GM21515 (cell line): ENCODE results near the gene AP1M2.
A peak's percentile ranks its signal among the peaks of the same experiment; 100 is the strongest.
"Not testable (repeated sequence)": the region's sequence is repeated elsewhere in the genome, so short reads cannot be mapped to it uniquely, and the experiment has no call there.

ENCODE experiments used
- ATAC-seq: cut with Tn5 transposase; IDR thresholded peaks from one replicate; pipeline ENCODE4 v1.9.1; 2021; ENCODE audit not compliant: unreplicated experiment

Gene AP1M2

DNA sequence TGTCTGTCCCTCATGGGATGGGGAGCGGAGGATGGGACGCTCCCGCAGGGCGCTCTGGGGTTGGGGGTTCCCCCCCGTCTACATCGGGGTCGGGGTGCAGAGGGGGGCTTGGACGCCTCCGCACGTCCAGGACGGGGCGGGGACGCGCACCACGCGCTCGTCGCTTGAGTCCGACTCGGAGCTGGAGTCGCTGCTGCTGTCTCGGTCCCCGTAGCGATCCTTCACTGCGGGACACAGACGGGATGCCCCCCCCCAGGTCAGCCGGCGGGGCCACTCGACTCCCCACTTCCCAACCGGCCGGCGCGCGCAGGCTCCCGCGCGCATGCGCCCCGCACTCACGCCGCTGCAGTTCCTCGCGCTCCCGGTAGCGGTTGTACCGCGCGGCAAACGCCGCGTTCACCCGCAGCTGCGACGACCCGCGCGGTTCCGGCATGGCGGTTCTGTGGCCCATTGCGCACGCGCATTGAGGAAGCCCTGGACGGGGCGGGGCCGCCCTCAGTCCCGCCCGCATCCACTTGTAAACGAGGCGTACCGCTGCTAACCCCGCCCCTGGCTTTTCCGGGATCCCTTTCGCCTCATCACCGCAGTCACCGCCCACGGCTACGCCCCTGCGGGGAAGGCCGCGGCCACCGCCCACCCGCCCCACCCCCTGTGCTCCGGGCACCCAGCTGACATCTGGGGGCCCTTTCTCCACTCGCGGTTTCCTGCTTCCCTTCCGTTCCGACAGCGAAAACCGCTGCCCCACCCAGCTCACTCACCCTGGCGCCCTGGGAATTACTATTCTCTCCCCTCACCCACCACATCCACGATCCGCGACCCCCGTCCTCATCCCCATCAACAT, 21.3 kb downstream of the AP1M2 start, which contains the start of gene KRI1:
TSS of gene KRI1 (minus strand) at position 444 of the 841 bp plus-strand sequence. CDS start at position 433, 11 bp downstream.
- peak; percentile 38 for ATAC-seq

GRCh38 chr19:10565028-10565566, 22.0 kb downstream of the AP1M2 start:
- no peak for ATAC-seq

DNA sequence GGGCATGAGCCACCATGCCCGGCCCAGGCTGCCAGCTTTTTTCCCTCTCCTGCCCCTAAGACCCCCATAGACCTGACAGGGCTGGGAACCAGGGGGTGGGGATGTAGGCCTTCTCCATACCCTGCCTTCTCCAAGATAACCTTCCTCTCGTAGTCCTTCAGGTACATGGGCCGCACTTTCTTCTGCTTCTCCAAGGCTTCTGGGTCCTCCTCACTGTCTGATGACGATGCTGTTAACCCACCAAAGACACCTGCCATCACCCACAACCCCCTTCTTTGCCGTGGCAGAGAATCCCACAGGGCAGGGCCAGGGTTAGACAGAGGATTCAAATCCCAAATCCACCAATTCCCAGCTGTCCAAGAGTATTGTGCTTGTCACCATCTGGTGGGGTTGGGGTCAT, 24.5 kb downstream of the AP1M2 start:
- ATAC-seq, result no peak

GRCh38 chr19:10560154-10560553, 27.0 kb downstream of the AP1M2 start:
- ATAC-seq, result no peak

GRCh38 chr19:10557603-10558197, 29.4 kb downstream of the AP1M2 start:
- ATAC-seq, result no peak

DNA sequence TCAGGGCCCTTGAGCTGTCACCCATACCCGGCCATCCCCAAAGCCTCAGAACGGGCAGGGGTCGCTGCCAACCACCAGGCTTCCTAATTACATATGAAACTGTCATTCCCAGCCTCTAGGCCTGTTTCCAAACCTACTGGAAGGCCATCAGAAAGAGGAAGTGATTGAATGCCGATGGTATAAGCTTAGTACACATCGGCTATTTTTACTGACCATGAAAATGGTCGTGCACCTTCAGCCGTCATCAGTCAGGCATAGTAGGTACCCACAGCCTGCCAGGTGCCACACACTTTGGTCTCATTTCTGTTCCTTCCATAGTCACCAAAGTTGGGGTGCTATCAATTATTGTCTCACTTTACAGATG, 31.5 kb downstream of the AP1M2 start:
- no peak for ATAC-seq

GRCh38 chr19:10554760-10555609, 32.1 kb downstream of the AP1M2 start:
- no peak for ATAC-seq

DNA sequence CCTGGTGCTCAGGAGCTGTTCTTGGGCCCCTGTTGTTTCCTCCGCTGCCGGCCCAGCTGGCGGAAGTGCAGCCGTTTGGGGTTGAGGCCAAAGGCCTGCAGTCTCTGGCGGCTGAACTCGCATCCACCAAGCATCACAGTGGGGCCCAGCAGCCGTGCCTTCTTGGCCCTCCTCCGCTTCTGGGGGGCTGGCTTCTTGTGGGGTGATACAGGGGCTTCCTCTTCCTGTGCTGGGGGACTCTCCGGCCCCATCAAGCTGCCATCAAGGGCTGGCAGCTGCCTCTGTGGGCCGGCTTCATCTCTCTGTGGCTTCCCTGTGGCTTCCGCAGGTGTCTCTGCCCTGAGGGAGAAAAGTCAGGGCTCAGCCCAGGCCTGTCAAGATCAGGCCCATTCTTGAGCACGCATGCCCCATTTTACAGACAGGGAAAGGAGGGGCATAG, 33.1 kb downstream of the AP1M2 start:
- ATAC-seq, result peak; percentile 47

- ATAC-seq, result no peak
Measured at GRCh38 chr19:10553087-10553667, 33.9 kb downstream of the AP1M2 start.

GRCh38 chr19:10552510-10553053, 34.5 kb downstream of the AP1M2 start:
- ATAC-seq, result no peak

GRCh38 chr19:10551698-10552301, 35.3 kb downstream of the AP1M2 start:
- no peak for ATAC-seq

- ATAC-seq, result not testable (repeated sequence)
Measured at GRCh38 chr19:10551006-10551405, 36.1 kb downstream of the AP1M2 start.

DNA sequence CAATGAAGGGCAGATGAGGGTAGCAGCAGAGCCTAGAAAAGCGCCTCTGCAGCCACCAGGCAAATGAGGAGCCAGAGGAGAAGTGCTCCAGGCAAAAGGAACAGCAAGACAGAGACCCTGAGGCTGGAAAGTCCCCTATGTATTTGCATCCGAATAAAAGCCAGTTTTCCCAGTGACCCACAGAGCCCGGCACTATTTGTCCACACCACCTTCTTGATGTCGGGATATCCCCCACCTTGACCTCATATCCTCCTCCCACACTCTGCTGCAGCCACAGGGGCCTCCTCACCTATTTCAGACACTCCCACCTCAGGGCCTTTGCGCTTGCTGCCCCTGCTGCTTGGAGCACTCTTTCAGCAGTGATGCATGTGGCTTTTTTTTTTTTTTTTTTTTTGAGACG, 36.8 kb downstream of the AP1M2 start:
- ATAC-seq, result no peak

DNA sequence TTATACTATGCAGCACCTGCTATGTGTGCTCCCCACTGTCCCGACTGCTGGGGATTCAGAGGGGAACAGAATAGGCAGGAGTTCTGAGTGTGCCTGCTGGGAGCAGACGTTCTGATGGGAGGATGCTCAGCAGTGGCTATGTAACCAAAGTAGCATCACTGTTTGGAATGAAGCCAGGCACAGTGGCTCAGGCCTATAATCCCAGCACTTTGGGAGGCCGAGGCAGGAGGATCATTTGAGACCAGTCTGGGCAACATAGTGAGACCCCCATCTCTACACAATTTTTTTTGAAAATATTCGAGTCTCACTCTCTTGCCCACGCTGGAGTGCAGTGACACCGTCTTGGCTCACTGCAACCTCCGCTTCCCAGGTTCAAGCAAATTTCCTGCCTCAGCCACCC, 37.4 kb downstream of the AP1M2 start:
- no peak for ATAC-seq

GRCh38 chr19:10548746-10549276, 38.3 kb downstream of the AP1M2 start:
- no peak for ATAC-seq

DNA sequence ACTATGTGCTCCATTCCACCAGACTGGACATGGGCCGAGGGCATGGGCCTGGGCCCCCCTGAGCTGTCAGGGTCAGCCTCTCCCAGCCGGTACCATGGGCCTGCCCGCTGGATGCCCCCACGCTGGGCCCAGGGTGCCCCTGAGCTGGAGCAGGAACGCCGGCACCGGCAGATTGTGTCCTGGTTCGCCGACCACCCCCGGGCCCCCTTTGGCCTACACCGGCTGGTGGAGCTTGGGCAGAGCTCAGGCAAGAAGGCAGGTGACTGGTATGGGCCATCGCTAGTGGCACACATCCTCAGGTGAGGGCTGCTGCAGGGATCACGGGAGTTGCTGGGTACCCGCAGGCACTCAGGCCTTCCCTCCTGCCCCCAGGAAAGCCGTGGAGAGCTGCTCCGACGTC, 40.3 kb downstream of the AP1M2 start:
- no peak for ATAC-seq

GRCh38 chr19:10544753-10545251, 42.3 kb downstream of the AP1M2 start:
- ATAC-seq, result no peak

DNA sequence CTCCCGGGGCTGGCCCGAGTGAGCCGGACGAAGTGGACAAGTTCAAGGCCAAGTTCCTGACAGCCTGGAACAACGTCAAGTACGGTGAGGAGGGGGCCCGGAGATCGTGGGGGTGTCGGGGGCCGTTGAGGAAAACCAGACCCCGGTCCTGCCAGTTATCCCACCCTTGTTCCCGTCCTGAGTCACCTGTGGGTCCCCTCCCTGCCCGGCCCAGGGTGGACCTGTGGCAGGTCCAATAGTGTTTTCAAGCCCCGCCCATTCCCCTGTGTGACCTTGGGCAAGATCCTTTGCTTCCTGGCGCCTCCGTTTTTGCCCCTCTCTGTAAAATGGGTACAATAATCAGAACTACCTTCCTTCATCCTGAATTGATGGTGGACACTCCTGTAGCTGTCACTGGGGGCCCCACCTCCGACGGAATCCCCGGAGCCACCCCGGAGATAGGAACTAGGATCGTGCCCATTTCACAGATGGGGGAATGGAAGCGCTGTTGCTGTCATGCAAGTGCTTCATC, 42.8 kb downstream of the AP1M2 start:
- no peak for ATAC-seq

- peak; percentile 70 for ATAC-seq
Measured at GRCh38 chr19:10543420-10544241, 43.5 kb downstream of the AP1M2 start, which contains the start of gene ATG4D. ATG4D (plus strand) TSS chr19:10543904; CDS start chr19:10544091, 187 bp downstream.
